HL-60 (cell line): Measurements from ENCODE around the gene ARID5B.

Source experiments
- DNase-seq, 2 experiments: peaks; one replicate each; pipeline ENCODE4 v3.0.0-alpha.2; 2010 to 2020; ENCODE audit warnings: low read depth in 1 of 2, low spot score in 1 of 2
- H3K27ac ChIP-seq: fragments of 250-450 bp; sonication (Bioruptor Pico); replicated peaks from 2 replicates; pipeline ENCODE4 v1.5.1; 2020; ENCODE audit warnings: mild to moderate bottlenecking, moderate library complexity
- H3K27me3 ChIP-seq: fragments of 250-450 bp; sonication (Bioruptor Pico); 2 replicates; pipeline ENCODE4 v1.5.1; 2021; ENCODE audit warnings: mild to moderate bottlenecking, moderate library complexity; ENCODE audit not compliant: insufficient read depth, poor library complexity, severe bottlenecking
- H3K4me3 ChIP-seq: replicated peaks from 2 replicates; pipeline ENCODE4 v1.5.1; 2011; ENCODE audit warnings: mild to moderate bottlenecking, control low read depth, low read length; ENCODE audit not compliant: insufficient read depth
- GABPA ChIP-seq: IDR thresholded peaks from 2 replicates; pipeline ENCODE4 v1.6.1; 2012; ENCODE audit warnings: low read depth
- POLR2AphosphoS5 ChIP-seq: IDR thresholded peaks from 2 replicates; pipeline ENCODE4 v1.6.1; 2012; ENCODE audit warnings: low read depth
- SPI1 ChIP-seq: IDR thresholded peaks from 2 replicates; pipeline ENCODE4 v1.6.1; 2012; ENCODE audit warnings: low read depth, mild to moderate bottlenecking, borderline replicate concordance
- TF ChIP-seq, protein P1 (sequence below): IDR thresholded peaks from one replicate; pipeline ENCODE4 v1.5.1; 2011; ENCODE audit warnings: low read length, control low read depth, inconsistent platforms; ENCODE audit not compliant: insufficient read depth
- TF ChIP-seq, protein P2 (sequence below): IDR thresholded peaks from 2 replicates; pipeline ENCODE4 v1.6.1; 2012; ENCODE audit warnings: low read depth; ENCODE audit not compliant: insufficient replicate concordance

ARID5B gene

GRCh38 chr10:61883371-61884025 is 18.0 kb upstream of the ARID5B start:
- H3K4me3 ChIP-seq = no peak overlapping the region
- TF ChIP-seq GABPA = no peak
- TF ChIP-seq, protein P1, sequence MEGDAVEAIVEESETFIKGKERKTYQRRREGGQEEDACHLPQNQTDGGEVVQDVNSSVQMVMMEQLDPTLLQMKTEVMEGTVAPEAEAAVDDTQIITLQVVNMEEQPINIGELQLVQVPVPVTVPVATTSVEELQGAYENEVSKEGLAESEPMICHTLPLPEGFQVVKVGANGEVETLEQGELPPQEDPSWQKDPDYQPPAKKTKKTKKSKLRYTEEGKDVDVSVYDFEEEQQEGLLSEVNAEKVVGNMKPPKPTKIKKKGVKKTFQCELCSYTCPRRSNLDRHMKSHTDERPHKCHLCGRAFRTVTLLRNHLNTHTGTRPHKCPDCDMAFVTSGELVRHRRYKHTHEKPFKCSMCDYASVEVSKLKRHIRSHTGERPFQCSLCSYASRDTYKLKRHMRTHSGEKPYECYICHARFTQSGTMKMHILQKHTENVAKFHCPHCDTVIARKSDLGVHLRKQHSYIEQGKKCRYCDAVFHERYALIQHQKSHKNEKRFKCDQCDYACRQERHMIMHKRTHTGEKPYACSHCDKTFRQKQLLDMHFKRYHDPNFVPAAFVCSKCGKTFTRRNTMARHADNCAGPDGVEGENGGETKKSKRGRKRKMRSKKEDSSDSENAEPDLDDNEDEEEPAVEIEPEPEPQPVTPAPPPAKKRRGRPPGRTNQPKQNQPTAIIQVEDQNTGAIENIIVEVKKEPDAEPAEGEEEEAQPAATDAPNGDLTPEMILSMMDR = no peak
- TF ChIP-seq, protein P2, sequence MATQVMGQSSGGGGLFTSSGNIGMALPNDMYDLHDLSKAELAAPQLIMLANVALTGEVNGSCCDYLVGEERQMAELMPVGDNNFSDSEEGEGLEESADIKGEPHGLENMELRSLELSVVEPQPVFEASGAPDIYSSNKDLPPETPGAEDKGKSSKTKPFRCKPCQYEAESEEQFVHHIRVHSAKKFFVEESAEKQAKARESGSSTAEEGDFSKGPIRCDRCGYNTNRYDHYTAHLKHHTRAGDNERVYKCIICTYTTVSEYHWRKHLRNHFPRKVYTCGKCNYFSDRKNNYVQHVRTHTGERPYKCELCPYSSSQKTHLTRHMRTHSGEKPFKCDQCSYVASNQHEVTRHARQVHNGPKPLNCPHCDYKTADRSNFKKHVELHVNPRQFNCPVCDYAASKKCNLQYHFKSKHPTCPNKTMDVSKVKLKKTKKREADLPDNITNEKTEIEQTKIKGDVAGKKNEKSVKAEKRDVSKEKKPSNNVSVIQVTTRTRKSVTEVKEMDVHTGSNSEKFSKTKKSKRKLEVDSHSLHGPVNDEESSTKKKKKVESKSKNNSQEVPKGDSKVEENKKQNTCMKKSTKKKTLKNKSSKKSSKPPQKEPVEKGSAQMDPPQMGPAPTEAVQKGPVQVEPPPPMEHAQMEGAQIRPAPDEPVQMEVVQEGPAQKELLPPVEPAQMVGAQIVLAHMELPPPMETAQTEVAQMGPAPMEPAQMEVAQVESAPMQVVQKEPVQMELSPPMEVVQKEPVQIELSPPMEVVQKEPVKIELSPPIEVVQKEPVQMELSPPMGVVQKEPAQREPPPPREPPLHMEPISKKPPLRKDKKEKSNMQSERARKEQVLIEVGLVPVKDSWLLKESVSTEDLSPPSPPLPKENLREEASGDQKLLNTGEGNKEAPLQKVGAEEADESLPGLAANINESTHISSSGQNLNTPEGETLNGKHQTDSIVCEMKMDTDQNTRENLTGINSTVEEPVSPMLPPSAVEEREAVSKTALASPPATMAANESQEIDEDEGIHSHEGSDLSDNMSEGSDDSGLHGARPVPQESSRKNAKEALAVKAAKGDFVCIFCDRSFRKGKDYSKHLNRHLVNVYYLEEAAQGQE = no peak
- no peak for TF ChIP-seq SPI1
- no peak for TF ChIP-seq POLR2AphosphoS5
- peaks cover 3% of the 10 kb centered on the region for H3K27me3 ChIP-seq
- no peak for DNase-seq
- no peak overlapping the region for H3K27ac ChIP-seq

DNA sequence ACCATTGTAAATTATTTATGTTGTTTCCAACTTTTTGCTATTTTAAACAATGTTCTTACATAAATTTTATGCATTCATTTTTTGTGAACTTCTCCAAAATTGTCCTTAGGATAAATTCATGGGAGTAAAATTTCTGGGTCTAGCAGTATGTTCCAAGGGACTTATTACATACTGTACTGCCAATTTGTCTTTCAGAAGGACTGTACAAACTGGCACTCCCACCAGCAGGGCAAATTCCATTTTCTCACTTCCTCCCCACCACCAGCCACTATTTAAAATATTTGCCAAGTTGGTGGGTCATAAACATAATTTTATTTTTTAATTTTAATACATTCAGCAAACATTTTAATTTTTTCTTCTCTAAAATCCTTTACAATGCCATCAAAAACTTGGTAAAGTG is 13.7 kb upstream of the ARID5B start:
- Histone ChIP-seq H3K27me3 (peaks cover 3% of the 10 kb centered on the region), H3K27ac (no peak overlapping the region), H3K4me3 (no peak overlapping the region)
- DNase-seq = no peak
- TF ChIP-seq, protein P1 = no peak
- TF ChIP-seq POLR2AphosphoS5 = no peak
- TF ChIP-seq, protein P2 = no peak
- no peak for TF ChIP-seq SPI1
- TF ChIP-seq GABPA = no peak

- TF ChIP-seq, protein P2 = no peak
- TF ChIP-seq GABPA (no peak), SPI1 (no peak), POLR2AphosphoS5 (no peak)
- TF ChIP-seq, protein P1 = no peak
- H3K4me3 ChIP-seq = no peak overlapping the region
- DNase-seq = no peak
- H3K27ac ChIP-seq = no peak overlapping the region
- H3K27me3 ChIP-seq = peaks cover 3% of the 10 kb centered on the region
These were observed 12.8 kb upstream of the ARID5B start for GRCh38 chr10:61888744-61889143.
